Measurements from ENCODE around the gene SLC39A11.
"Not testable (repeated sequence)": the region's sequence is repeated elsewhere in the genome, so short reads cannot be mapped to it uniquely, and the experiment has no call there.

SLC39A11 gene

GRCh38 chr17:73105431-73105830, 12.9 kb upstream of the SLC39A11 start:
- DNase-seq, result no peak

- DNase-seq, result no peak
These were observed 12.0 kb upstream of the SLC39A11 start for GRCh38 chr17:73104450-73104849.

GRCh38 chr17:73103641-73104335, 11.3 kb upstream of the SLC39A11 start:
- DNase-seq, result no peak

- no peak for DNase-seq
These were observed 8.5 kb upstream of the SLC39A11 start for GRCh38 chr17:73101031-73101430.

GRCh38 chr17:73100363-73100762, 7.9 kb upstream of the SLC39A11 start:
- no peak for DNase-seq

- no peak for DNase-seq
These were observed 7.0 kb upstream of the SLC39A11 start for GRCh38 chr17:73099511-73099910.

- DNase-seq, result no peak
These were observed 6.4 kb upstream of the SLC39A11 start for GRCh38 chr17:73098919-73099318.

- DNase-seq, result not testable (repeated sequence)
These were observed 5.7 kb upstream of the SLC39A11 start for GRCh38 chr17:73097973-73098765.

GRCh38 chr17:73096866-73097265, 4.4 kb upstream of the SLC39A11 start:
- peak; percentile 42 for DNase-seq

GRCh38 chr17:73096211-73096610, 3.7 kb upstream of the SLC39A11 start:
- no peak for DNase-seq

GRCh38 chr17:73093286-73093685, 798 bp upstream of the SLC39A11 start:
- DNase-seq, result no peak

GRCh38 chr17:73091770-73092522, 542 bp downstream of the SLC39A11 start:
- DNase-seq, result no peak

- no peak for DNase-seq
These were observed 1.1 kb downstream of the SLC39A11 start for GRCh38 chr17:73091410-73091769.

GRCh38 chr17:73090396-73091202, 1.9 kb downstream of the SLC39A11 start:
- DNase-seq, result no peak

GRCh38 chr17:73089322-73090317, 2.9 kb downstream of the SLC39A11 start:
- DNase-seq, result no peak

- no peak for DNase-seq
These were observed 3.9 kb downstream of the SLC39A11 start for GRCh38 chr17:73088561-73088960.

GRCh38 chr17:73083432-73083831, 9.1 kb downstream of the SLC39A11 start:
- no peak for DNase-seq

- no peak for DNase-seq
These were observed 17.9 kb downstream of the SLC39A11 start for GRCh38 chr17:73074566-73074965.

GRCh38 chr17:73072219-73072962, 20.1 kb downstream of the SLC39A11 start:
- no peak for DNase-seq

GRCh38 chr17:73071066-73071999, 21.2 kb downstream of the SLC39A11 start:
- DNase-seq, result no peak
